IPS DF 4.7 (cell line): ENCODE data around the gene DACH1.

Experiments
- DNase-seq: peaks from one replicate; pipeline ENCODE4 v3.0.0-alpha.2; 2013; ENCODE audit warnings: low spot score; ENCODE audit errors: extremely low read depth

Gene DACH1

DNA sequence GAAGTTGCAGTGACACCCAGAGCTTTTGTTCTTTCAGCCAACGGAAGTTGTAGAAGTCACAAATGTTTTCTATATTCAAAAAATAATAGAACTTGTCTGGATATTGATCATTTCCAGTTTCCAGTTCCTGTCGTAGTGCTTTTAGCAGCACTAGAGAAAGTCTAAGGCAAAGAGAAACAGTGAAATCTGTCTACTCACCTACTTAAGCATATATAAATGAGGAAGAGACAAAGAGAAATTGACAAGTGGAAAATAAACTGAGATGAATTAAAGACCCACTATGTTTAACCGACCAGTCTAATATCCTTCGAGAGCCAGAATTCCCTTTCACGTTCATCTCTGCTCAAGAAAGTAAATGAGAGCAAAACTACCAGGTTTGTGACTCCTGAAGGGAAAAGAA, 36.7 kb downstream of the DACH1 start:
- no peak for DNase-seq

DNA sequence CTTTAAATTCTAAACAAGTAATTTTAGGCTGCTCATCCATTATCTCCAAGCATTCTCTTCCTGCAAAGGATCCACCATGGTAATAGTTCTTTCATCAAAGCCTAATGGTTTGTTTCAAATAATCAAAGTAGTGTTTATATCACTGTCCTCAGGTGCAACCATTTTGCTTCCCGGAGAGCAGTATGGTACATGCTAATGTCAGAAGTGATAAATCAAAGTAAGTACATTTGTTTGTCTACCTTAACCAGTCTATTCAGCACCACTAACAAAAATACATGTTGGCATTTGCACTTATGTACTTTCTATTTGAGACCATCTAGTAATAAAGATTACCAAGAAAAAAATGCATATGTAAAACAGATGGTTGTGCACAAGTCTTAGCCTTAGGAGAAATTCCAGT, 37.5 kb downstream of the DACH1 start:
- no peak for DNase-seq

DNA sequence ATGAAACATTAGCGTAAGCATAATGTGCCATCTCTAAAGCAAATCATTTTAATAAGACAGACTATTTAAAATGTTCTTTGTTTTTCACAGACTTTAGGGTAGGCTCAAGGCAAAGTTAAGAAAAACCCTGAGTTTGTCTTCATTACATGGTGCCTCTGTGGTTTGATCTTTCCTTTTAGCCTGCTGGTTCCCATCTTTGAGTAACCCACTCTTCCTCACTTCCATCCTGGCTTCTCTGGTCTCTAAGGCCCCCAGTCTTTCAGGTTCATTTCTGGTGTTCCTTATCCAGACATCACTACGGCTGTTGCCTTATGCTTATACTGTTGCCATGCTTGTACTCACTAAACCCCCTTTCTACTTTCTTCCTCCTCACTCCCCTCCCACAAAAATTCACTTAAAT, 38.4 kb downstream of the DACH1 start:
- no peak for DNase-seq

DNA sequence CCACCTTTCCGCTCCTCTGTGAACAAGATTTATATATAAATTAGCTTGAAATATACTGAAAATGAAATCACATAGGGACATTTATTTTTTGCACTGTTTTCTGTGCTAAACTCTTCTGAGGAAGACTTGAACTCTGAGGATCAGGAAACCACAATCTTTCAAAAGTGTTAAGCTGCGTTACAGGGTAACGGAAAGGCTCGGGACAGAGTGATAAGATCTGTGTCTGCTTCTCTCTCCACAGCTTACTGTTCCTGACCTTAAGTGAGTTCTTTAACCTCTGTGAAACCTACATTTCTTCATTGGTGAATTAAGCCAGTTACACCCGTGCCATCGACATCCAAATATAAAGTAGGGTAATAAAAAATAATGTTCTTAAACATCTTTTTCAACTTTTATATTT, 38.9 kb downstream of the DACH1 start:
- DNase-seq, result no peak

DNA sequence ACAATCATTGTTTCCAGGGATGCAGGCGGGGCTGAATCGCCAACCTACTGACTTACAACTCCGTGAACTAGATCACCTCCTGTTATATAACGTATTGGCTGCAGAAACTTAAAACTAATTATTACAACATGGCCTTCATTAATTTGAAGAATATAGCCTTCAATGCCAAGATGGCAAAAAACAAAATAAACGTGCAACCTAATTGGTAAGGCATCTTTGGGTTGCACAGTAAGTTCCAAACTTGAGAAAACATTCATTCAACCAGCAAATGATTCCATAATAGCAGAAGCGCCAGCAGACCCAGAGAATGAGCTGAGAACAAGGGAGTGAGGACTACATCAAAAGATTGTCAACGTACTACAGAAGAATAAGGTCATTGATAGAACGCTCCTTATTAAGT, 39.8 kb downstream of the DACH1 start:
- DNase-seq, result no peak

DNA sequence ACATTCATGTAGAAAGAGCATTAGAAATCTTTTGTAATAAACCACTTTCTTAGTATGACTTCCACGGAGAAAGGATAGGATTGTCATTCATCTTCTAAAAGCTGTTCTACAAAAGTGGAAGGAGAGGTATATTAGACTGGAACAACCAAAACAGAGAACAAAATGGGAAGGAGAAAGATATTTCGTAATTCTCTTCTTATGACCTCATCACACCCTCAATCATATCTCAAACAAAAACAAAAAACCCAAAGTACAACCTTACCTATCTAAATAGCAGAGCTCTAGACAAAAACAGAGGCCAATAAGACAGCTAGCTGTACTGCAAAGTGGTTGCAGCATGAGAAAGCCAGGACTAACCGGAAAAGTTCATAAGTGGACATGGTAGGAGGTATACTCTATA, 46.3 kb downstream of the DACH1 start:
- DNase-seq, result no peak

DNA sequence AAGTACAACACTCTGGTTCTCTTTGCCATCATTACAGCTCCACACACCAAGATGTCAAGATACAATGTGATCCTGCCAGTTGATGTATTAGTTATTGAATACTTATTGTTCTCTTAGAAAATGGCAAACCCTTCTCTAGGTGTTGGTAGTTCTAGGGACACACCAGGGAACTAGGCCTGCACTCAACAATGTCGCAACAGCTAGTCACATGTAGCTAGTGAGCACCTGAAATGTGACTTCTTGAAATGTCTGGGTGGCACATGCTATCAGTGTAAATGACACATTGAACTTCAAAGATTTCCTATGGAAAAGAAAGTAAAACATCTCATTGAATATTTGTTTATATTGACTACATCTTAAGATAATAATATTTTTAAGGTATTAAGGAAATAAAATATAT, 49.7 kb downstream of the DACH1 start:
- DNase-seq, result no peak

DNA sequence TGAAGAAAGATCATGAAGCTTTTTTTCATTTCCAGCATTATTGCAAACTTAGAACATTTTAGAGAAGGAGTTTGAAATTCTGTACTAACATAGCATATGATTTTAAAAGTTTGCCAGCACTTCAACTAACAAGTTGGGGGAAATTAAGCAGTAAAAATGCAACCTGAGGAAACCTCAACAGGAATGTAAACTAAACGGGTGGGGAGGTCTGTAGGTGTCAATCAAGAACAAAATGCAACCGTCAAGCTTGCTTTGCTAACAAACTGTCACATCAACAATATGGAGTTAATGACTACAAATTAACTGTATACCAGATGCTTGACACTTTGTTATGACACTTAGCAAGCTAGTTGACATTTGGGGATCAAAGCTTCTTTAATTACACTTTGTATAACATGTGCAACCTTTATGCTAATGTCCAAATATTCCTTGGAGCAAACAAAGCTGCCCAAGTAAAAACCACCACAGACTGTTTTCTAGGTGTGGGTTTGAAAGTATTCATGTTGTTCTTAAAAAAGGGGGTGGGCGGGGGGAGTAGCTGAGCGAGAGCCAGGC, 52.1 kb downstream of the DACH1 start:
- DNase-seq, result no peak

DNA sequence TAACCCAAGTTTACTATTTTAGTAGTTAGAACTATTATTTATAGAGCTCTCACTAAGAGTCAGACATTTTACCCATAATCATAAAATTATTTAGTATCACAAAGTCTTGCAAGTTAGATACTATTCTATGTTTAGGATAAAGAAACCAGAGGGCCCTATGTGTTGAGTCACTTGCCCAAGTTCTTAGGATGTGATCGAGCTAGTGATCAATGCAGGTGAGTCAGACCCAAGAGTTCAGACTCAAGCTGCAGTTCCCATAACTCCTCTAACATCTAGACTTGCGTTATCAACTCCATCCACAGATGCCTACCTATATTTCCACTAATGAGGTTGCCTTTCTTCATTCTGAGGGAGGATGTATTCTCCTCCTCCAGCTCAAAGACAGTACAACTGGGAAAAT, 53.8 kb downstream of the DACH1 start:
- no peak for DNase-seq

DNA sequence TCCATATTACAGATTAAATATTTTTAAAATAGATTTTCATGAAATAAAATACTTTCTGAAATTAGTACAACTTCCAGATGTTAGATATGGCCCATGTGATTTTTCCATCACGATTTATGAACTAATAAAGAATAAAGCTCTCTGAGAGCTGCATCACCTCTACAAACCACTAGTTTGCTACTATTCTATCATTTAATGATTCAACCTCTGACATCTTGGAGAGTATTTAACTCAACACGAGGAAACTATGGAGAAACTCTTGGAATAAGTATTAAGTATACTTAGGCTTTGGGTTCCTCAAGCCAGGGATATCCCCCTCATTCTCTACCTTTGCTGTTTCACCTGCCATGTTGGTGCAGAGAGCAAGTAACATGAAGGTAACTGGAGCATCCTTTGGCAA, 55.7 kb downstream of the DACH1 start:
- DNase-seq, result no peak

DNA sequence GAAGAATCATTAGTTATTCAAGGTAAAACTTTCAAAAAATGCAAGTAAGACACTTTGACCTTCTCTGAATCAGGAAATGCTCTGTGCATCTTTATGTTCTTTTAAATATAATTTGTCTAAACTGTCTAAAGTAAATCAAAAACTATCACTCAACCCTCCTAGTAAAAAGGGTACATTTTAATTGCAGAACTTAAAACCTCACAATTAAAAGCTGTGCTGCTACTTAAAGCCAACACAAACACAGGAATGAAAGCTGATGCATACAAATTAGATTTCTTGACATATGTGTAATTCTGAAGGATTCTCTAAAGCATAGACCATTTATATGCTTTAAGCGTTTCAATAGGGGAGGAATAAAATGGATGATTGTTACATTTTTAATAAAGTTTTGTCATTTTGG, 58.3 kb downstream of the DACH1 start:
- no peak for DNase-seq

DNA sequence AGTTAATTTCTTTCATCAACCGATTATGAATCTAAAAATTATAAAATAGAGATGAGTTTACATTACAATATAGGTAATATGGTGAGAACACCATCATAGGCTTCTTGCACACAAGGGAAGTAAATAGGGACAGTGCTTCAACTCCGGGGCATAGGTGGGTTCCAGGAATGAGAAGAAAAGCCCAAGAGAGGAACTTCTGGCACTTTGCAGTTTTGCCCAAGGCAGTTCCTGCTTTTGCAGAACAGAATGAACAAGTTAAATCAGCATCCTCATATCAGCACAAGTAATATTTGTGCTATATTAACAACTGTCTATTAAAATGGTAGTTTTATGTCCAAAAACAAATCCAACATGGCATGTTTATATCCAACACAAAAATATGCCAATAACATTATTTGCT, 60.1 kb downstream of the DACH1 start:
- no peak for DNase-seq

DNA sequence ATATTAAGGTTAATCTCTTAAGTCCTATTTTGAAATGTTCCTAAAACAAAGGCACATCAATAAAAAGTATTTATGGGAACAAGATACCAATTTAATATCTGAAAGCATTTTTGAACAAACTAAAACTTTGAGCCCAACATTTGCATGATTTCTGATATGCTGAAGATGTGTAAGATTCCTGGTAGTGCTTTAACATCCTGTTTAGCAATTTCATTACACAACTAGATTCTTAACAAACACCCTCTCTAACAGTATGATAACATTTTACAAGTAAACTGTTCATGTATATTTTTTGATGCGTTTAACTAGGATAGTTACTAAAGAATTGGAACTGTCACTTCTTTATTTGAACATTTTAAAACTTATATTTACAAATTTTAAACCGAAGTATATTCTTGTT, 63.9 kb downstream of the DACH1 start:
- no peak for DNase-seq

DNA sequence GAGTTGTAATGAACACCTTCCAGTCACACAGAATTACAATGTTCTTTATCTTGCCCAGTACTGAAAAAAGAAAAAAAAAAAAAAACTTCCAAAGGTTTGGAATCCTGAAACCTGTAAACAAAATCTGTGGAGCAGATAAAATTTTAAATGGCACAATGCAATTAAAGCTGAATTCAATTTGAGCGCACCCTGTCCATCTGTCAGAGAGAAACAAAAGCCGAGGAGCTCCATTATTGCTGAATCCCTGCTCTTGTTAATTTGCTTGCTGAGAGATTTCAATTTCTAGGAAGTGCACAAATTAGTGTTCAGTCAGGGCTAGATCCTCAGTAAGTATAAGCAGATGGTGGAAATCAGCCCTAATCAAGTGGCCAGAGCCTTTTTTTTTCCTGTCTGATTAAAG, 65.2 kb downstream of the DACH1 start:
- DNase-seq, result no peak

DNA sequence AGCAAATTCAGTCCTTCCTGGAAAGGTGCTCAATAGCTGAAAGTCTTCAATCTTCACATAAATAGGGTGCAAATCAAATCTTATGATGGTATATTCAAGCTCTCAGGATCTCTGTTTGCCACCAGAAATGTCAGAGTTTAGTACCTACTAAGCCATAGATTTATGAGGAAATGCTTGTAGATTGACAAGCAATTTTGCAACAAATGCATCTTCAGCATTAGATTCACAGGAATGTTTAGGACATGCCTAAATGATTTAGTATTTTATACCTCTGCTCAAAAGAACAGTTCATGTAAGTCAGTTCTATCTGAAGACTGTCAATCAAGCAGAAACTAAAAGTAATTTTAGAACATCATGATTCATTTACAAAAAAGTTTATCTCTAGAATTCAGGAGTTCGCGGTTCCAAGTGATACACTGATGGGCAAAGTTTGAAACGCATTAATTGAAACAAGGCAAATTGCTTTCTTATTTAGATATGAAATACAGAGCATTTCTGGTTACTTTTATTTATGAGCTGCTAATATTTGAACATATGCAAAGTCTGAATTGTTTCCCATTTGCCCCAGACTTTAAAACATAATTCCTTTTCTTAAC, 65.7 kb downstream of the DACH1 start:
- no peak for DNase-seq

DNA sequence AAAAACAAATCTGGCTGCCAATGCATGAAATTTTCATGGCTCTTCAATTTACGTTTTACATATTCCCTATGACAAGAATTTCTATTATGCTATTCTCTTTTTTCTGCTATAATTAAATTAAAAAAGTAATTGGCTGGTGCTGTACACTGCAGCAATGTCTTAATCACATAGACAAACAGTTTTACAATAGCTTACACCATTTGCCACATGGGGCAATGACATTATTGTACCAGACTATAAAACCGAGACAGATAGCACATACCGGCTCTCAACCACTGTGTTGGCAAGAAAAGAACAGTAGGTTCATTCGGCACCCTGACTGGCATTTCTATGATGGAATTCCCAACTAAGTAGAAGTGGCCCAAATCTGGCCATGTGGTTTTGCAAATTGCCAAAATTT, 67.7 kb downstream of the DACH1 start:
- DNase-seq, result no peak

DNA sequence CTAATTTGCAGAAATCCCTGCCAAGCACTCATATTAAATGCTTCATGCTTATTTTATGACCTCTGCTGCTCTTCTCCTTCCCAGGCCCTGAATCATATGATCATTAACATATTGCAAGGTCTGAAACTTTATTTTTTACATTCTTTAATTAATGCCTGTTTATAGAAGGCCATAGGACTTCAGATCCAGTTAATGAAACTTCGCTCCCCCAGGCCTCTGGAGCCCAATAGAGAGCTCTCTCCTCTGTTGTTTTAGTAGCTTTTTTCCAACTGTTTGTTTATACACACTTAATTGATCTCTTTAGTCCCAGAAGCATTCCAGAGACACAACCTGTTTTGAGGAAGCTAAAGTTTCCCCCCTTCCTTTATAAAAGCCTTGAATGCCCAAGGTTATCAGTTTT, 68.3 kb downstream of the DACH1 start:
- no peak for DNase-seq

DNA sequence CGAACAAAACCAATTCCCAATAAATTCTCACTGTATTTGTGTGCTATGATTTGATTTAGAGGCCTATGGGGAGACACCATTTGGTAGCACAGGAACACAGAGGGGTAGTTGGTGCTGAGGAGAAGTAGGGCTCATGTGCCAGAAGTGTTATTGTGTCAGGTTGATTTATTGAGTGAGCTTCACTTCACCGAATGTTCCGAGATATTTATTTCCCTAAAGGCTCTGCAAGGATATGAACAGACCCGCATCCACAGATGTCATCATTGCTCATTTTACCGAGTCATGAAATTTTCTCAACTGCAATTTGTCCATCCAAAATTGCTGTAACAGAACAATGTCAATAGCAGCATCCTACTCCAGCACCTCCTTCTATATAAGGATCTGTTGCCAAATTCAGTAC, 69.5 kb downstream of the DACH1 start:
- DNase-seq, result no peak

DNA sequence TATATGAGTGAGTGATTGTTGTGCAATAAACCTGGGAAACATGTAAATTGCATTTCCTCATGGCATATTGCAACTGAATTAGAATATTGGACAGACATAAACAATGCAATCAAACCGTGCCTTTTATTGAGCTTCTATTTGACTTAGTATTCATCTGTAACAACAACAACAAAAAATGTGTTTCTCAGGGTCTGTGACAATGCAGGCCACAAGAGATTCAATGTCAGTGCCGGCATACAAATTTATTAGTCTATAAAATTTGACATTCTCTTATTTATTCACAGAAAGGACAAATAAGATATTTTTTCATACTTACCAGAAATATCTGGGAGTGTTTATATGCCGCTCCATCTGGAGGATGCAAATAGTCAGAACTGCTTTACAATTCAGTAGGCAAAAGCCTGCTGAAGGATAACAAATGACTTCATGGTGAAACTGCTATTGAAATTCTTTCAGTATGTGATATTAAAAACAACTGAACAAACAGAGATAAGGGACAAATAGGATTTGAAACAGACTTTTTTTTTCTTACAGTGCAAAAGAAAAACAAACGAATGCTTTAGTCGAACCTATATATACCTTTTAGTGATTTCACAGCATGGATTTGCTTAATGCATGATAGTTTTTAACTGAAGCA, 77.2 kb downstream of the DACH1 start:
- DNase-seq, result no peak

DNA sequence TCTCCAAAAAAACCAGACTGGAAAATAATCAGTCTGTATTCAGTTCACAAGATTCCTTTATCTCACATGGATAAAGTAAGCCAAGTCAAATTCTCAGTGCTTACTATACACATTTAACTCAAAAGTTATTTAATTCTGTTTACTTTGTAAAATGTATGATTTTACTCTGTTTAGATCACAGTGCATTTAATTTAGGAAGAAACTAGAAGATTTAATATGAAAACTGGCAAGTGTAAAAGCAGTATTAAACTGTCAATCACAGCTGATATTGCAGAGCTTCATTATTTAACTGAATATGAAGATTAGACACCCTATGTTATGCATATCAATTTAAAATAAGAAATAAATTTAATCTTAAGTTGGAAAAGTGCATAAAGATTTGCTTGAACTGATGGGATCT, 78.0 kb downstream of the DACH1 start:
- DNase-seq, result no peak

DNA sequence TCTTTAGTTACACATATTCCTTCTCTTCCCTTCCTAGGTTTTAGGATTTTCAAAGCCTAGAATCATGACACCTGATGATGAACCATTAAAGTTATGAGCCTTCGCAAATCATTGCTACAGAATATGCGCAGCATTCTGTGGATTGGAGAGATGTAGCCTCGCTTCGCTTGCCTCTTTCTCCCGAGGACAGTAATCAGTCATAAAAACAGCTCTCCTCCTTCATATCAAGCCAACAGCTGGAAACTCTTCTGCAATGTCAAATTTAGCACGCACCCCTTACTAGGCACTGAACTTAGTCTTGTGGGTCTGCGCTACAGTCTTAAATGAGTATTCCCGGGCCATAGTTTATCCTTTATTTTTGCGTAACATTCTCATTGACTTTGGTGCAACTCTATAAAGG, 79.6 kb downstream of the DACH1 start:
- no peak for DNase-seq

DNA sequence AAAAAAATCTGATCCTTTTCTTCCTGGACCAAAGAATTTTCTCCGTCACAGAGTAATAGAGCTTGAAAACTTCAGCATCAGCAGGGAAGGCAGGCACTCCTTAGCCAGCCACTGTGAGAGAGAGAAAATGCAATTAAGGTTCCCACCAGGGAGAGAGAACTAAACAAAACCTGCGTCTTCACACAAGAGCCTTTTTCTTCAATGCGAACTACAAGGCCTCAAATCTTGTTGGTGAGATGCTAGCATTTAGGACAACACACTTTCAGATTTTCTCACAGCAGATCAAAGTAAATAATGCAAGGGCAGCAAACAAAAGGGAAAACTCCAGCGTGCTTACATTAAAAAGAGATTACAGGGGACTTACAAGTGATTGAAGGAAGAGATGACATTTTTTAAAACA, 80.1 kb downstream of the DACH1 start:
- DNase-seq, result no peak

DNA sequence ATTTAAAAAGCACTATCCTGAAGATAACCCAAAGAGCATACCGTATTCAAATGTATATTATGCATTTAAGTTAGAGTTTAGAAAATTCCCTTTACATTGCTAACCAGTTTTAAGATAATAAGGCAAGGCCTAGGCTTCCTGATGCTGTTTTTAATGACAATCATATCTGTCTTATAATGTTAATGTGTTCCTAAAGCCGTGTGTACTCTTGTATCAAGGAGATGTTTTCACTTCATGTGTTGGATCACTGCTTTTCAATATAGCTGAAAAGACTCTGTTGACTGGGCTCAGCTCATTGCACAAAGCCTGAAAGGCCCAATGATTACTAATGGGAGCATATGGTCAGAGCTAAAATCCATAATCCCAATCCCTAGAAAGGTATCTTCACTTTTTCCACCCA, 81.6 kb downstream of the DACH1 start:
- DNase-seq, result no peak

DNA sequence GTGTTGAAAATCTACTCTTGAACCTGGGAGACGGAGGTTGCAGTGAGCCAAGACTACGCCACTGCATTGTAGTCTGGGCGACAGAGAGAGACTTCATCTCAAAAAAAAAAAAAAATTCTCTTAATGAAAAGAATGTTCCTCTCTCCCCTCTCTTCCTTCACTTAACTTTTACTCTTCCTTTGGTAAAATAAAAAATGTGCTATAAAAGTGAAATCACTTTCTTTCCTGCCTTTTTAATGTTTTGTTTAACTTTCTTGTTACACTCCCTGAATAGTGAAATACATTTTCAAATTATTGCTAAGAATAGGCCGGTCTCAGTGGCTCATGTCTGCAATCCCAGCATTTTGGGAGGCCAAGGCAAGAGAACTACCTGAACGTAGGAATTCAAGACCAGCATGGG, 86.5 kb downstream of the DACH1 start:
- DNase-seq, result no peak
